Ramos (cell line): ENCODE results near the gene MED23.

ENCODE experiments used
- in situ Hi-C: fragments of 300-500 bp; cut with MboI; formaldehyde crosslinking; loops from one replicate; pipeline ENCODE4 v1.14.3; 2022; ENCODE audit warnings: low sequenced_read_pairs; ENCODE audit not compliant: unreplicated experiment

MED23 gene

GRCh38 chr6:131627724-131628682 lies at the start of gene MED23:
MED23 (minus strand) TSS chr6:131628242; CDS start chr6:131628049, 193 bp downstream.
- in situ Hi-C loops, result no loop called here

GRCh38 chr6:131673184-131673583 lies 45.1 kb upstream of the MED23 start:
- in situ Hi-C loops, result no loop called here

GRCh38 chr6:131669891-131670290 lies 41.8 kb upstream of the MED23 start:
- in situ Hi-C loops, result no loop called here

- in situ Hi-C loops, result no loop called here
These were observed 35.6 kb upstream of the MED23 start for GRCh38 chr6:131663578-131664165.

GRCh38 chr6:131660195-131660594 lies 32.2 kb upstream of the MED23 start:
- in situ Hi-C loops, result no loop called here

GRCh38 chr6:131658287-131658686 lies 30.2 kb upstream of the MED23 start:
- in situ Hi-C loops, result no loop called here

GRCh38 chr6:131657630-131658111 lies 29.6 kb upstream of the MED23 start:
- in situ Hi-C loops, result no loop called here

GRCh38 chr6:131657222-131657621 lies 29.2 kb upstream of the MED23 start:
- in situ Hi-C loops, result no loop called here

GRCh38 chr6:131656667-131657066 lies 28.6 kb upstream of the MED23 start:
- in situ Hi-C loops, result no loop called here

GRCh38 chr6:131655951-131656350 lies 27.9 kb upstream of the MED23 start:
- in situ Hi-C loops, result no loop called here

- in situ Hi-C loops, result no loop called here
These were observed 27.3 kb upstream of the MED23 start for GRCh38 chr6:131655387-131655786.

GRCh38 chr6:131654326-131654725 lies 26.3 kb upstream of the MED23 start:
- in situ Hi-C loops, result no loop called here

GRCh38 chr6:131652472-131652871 lies 24.4 kb upstream of the MED23 start:
- in situ Hi-C loops, result no loop called here

- in situ Hi-C loops, result no loop called here
These were observed 23.7 kb upstream of the MED23 start for GRCh38 chr6:131651782-131652181.

- in situ Hi-C loops, result no loop called here
These were observed 18.2 kb upstream of the MED23 start for GRCh38 chr6:131646249-131646670.

- in situ Hi-C loops, result no loop called here
These were observed 17.8 kb upstream of the MED23 start for GRCh38 chr6:131645846-131646245.

GRCh38 chr6:131644921-131645320 lies 16.9 kb upstream of the MED23 start:
- in situ Hi-C loops, result no loop called here

- in situ Hi-C loops, result no loop called here
These were observed 15.9 kb upstream of the MED23 start for GRCh38 chr6:131643855-131644460.

- in situ Hi-C loops, result no loop called here
These were observed 15.1 kb upstream of the MED23 start for GRCh38 chr6:131642987-131643611.

GRCh38 chr6:131642565-131642964 lies 14.5 kb upstream of the MED23 start:
- in situ Hi-C loops, result no loop called here
